ENCODE data around the gene SAP30BP.

SAP30BP gene

GRCh38 chr17:75625813-75626486 is 41.2 kb upstream of the SAP30BP start:
- H3K36me3 ChIP-seq (ENCODE audit: control insufficient read depth in 5 of 5, insufficient read depth in 5 of 5, low read length in 5 of 5), result peaks cover 0 to 72% (median 59%) of the 10 kb centered on the region in 5 donors
- H3K4me3 ChIP-seq (ENCODE audit: low read depth in 1 of 5, low read length in 5 of 5), result no peak overlapping the region
- H3K4me1 ChIP-seq (ENCODE audit: control insufficient read depth in 5 of 5, insufficient read depth in 5 of 5, low read length in 5 of 5), result no peaks in the 10 kb centered on the region
- H3K27me3 ChIP-seq (ENCODE audit: control insufficient read depth in 5 of 5, insufficient read depth in 4 of 5, low read length in 5 of 5), result no peaks in the 10 kb centered on the region
- H3K9ac ChIP-seq (ENCODE audit: low read length in 5 of 5), result no peak overlapping the region
- no peaks in the 10 kb centered on the region for H3K9me3 ChIP-seq (ENCODE audit: control insufficient read depth in 5 of 5, low read length in 5 of 5)
- no peak overlapping the region for H3K27ac ChIP-seq (ENCODE audit: low read depth, low read length)

GRCh38 chr17:75626496-75627038 is 40.6 kb upstream of the SAP30BP start:
- no peak overlapping the region for H3K27ac ChIP-seq (ENCODE audit: low read depth, low read length)
- no peaks in the 10 kb centered on the region for H3K9me3 ChIP-seq (ENCODE audit: control insufficient read depth in 5 of 5, low read length in 5 of 5)
- H3K4me3 ChIP-seq (ENCODE audit: low read depth in 1 of 5, low read length in 5 of 5), result no peak overlapping the region
- no peaks in the 10 kb centered on the region for H3K27me3 ChIP-seq (ENCODE audit: control insufficient read depth in 5 of 5, insufficient read depth in 4 of 5, low read length in 5 of 5)
- H3K4me1 ChIP-seq (ENCODE audit: control insufficient read depth in 5 of 5, insufficient read depth in 5 of 5, low read length in 5 of 5), result no peaks in the 10 kb centered on the region
- H3K36me3 ChIP-seq (ENCODE audit: control insufficient read depth in 5 of 5, insufficient read depth in 5 of 5, low read length in 5 of 5), result peaks cover 0 to 72% (median 56%) of the 10 kb centered on the region in 5 donors
- H3K9ac ChIP-seq (ENCODE audit: low read length in 5 of 5), result no peak overlapping the region

- no peaks in the 10 kb centered on the region for H3K4me1 ChIP-seq (ENCODE audit: control insufficient read depth in 5 of 5, insufficient read depth in 5 of 5, low read length in 5 of 5)
- H3K27ac ChIP-seq (ENCODE audit: low read depth, low read length), result no peak overlapping the region
- H3K27me3 ChIP-seq (ENCODE audit: control insufficient read depth in 5 of 5, insufficient read depth in 4 of 5, low read length in 5 of 5), result no peaks in the 10 kb centered on the region
- H3K36me3 ChIP-seq (ENCODE audit: control insufficient read depth in 5 of 5, insufficient read depth in 5 of 5, low read length in 5 of 5), result peaks cover 0 to 72% (median 50%) of the 10 kb centered on the region in 5 donors
- H3K4me3 ChIP-seq (ENCODE audit: low read depth in 1 of 5, low read length in 5 of 5), result no peak overlapping the region
- H3K9ac ChIP-seq (ENCODE audit: low read length in 5 of 5), result no peak overlapping the region
- H3K9me3 ChIP-seq (ENCODE audit: control insufficient read depth in 5 of 5, low read length in 5 of 5), result no peaks in the 10 kb centered on the region
Observed at GRCh38 chr17:75627094-75627493, 40.0 kb upstream of the SAP30BP start.

DNA sequence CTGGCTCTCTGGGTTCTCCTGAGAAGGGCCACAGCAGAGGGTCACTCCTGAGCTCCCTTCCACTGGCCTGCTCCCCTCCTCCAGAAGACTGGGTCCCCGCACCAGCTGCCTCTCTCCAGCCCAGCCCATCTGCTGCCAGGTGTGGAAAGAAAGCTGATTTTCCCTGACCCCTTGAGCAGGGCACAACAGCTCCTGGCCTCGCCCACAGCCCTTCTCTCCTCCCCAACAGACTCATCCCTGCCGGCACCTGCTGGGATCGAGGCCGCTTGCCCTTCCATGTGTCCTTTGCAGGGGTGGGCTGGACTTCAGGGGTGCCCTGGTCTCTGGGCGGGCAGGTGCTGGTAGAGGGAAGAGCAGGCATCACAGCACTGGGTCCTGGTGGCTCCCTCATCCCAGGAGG is 38.7 kb upstream of the SAP30BP start:
- peaks cover 0 to 65% (median 48%) of the 10 kb centered on the region in 5 donors for H3K36me3 ChIP-seq (ENCODE audit: control insufficient read depth in 5 of 5, insufficient read depth in 5 of 5, low read length in 5 of 5)
- no peaks in the 10 kb centered on the region for H3K9me3 ChIP-seq (ENCODE audit: control insufficient read depth in 5 of 5, low read length in 5 of 5)
- H3K4me1 ChIP-seq (ENCODE audit: control insufficient read depth in 5 of 5, insufficient read depth in 5 of 5, low read length in 5 of 5), result peaks cover 0 to 9% (median 8%) of the 10 kb centered on the region in 5 donors
- no peaks in the 10 kb centered on the region for H3K27me3 ChIP-seq (ENCODE audit: control insufficient read depth in 5 of 5, insufficient read depth in 4 of 5, low read length in 5 of 5)
- no peak overlapping the region for H3K9ac ChIP-seq (ENCODE audit: low read length in 5 of 5)
- H3K27ac ChIP-seq (ENCODE audit: low read depth, low read length), result no peak overlapping the region
- H3K4me3 ChIP-seq (ENCODE audit: low read depth in 1 of 5, low read length in 5 of 5), result no peak overlapping the region

GRCh38 chr17:75629157-75629556 is 38.0 kb upstream of the SAP30BP start:
- H3K27ac ChIP-seq (ENCODE audit: low read depth, low read length), result no peak overlapping the region
- no peaks in the 10 kb centered on the region for H3K27me3 ChIP-seq (ENCODE audit: control insufficient read depth in 5 of 5, insufficient read depth in 4 of 5, low read length in 5 of 5)
- no peak overlapping the region for H3K4me3 ChIP-seq (ENCODE audit: low read depth in 1 of 5, low read length in 5 of 5)
- H3K9me3 ChIP-seq (ENCODE audit: control insufficient read depth in 5 of 5, low read length in 5 of 5), result no peaks in the 10 kb centered on the region
- peaks cover 0 to 58% (median 44%) of the 10 kb centered on the region in 5 donors for H3K36me3 ChIP-seq (ENCODE audit: control insufficient read depth in 5 of 5, insufficient read depth in 5 of 5, low read length in 5 of 5)
- no peak overlapping the region for H3K9ac ChIP-seq (ENCODE audit: low read length in 5 of 5)
- H3K4me1 ChIP-seq (ENCODE audit: control insufficient read depth in 5 of 5, insufficient read depth in 5 of 5, low read length in 5 of 5), result peaks cover 2 to 16% (median 16%) of the 10 kb centered on the region in 5 donors

DNA sequence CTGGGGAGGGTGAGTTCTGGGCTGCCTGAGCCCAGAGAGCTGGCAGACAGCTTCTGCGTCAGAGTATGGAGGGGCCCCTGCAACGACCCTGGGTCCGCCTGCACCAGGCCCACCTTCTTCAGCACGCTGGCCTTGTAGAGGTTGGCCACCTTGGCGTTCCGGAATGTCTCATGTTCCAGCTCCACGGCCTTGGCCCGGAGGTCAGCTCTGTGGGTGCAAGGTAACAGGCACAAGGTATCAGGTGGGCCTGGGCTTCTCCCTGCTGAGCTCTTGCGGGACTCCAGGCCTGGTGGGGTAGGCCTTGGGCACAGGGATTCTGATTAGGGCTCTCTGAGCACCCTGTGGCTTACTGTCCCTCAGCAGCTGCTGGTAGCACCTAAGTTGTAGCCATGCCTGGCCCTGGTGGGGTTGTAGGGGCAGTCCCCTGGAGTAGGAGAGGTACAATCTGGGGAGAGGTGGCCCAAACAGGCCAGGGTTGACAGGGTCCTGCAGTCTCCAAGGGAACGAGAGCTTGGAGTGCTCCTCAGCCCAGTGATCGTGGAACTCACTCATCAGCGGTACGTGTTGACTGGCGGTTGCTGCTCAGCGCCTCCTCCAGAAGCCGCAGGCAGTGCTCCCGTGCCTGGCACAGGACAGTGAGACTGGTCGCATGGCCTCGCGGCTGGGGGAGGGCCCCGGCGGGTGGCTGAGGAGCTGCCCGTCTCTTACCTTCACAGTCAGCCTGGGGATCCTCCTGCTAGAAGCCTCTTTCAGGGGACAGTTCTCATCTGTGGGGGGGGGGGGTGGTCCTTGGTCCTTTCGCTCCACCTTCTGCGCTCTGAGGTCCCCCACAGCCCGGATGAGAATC is 36.8 kb upstream of the SAP30BP start:
- Histone ChIP-seq H3K36me3 (ENCODE audit: control insufficient read depth in 5 of 5, insufficient read depth in 5 of 5, low read length in 5 of 5) (peaks cover 0 to 46% (median 33%) of the 10 kb centered on the region in 5 donors), H3K9ac (ENCODE audit: low read length in 5 of 5) (no peak overlapping the region), H3K9me3 (ENCODE audit: control insufficient read depth in 5 of 5, low read length in 5 of 5) (no peaks in the 10 kb centered on the region), H3K4me3 (ENCODE audit: low read depth in 1 of 5, low read length in 5 of 5) (no peak overlapping the region), H3K27ac (ENCODE audit: low read depth, low read length) (no peak overlapping the region), H3K4me1 (ENCODE audit: control insufficient read depth in 5 of 5, insufficient read depth in 5 of 5, low read length in 5 of 5) (peaks cover 2 to 20% (median 19%) of the 10 kb centered on the region in 5 donors), H3K27me3 (ENCODE audit: control insufficient read depth in 5 of 5, insufficient read depth in 4 of 5, low read length in 5 of 5) (no peaks in the 10 kb centered on the region)

DNA sequence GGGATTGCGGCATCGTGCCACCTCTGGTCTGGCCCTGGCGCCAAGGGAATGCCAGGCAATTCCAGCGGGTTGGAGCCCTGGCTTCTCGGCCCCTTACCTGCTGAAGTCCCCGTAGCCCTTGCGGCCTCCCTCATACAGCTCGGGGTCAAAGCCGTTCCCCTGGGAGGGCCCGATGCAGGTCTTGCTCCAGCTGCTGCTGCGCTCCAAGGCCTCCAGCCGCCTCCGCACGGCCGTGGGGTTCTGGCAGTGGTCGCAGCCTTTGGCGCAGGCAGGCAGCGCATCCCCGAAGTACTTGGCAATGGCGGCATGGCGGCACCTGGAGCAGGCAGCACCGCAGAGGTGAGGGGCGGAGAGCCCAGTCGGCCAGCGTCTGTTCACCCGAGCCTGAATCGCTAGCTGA is 35.8 kb upstream of the SAP30BP start:
- H3K36me3 ChIP-seq (ENCODE audit: control insufficient read depth in 5 of 5, insufficient read depth in 5 of 5, low read length in 5 of 5), result peaks cover 0 to 42% (median 23%) of the 10 kb centered on the region in 5 donors
- H3K27me3 ChIP-seq (ENCODE audit: control insufficient read depth in 5 of 5, insufficient read depth in 4 of 5, low read length in 5 of 5), result no peaks in the 10 kb centered on the region
- H3K9ac ChIP-seq (ENCODE audit: low read length in 5 of 5), result no peak overlapping the region
- no peak overlapping the region for H3K27ac ChIP-seq (ENCODE audit: low read depth, low read length)
- H3K4me3 ChIP-seq (ENCODE audit: low read depth in 1 of 5, low read length in 5 of 5), result no peak overlapping the region
- peaks cover 2 to 20% (median 19%) of the 10 kb centered on the region in 5 donors for H3K4me1 ChIP-seq (ENCODE audit: control insufficient read depth in 5 of 5, insufficient read depth in 5 of 5, low read length in 5 of 5)
- no peaks in the 10 kb centered on the region for H3K9me3 ChIP-seq (ENCODE audit: control insufficient read depth in 5 of 5, low read length in 5 of 5)

DNA sequence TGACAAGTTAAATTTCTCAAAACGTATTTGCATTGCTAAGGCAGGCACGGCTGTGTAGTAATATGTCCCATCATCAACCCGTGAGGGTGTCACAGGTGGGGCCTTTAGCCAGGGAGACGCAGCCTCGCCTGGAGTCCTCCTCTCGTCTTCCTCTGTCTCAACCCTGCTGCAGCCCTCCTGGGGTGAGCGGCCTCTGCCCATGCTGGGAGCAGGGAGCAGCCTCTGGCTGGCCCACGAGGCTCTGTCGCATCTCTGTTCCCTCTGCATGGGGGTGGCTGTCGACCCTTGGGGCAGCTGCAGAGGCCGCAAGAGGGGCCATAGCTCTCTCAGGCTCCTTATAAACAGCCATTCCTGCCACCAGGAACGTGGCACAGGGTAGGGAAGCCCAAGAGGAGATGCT is 34.7 kb upstream of the SAP30BP start:
- no peaks in the 10 kb centered on the region for H3K9me3 ChIP-seq (ENCODE audit: control insufficient read depth in 5 of 5, low read length in 5 of 5)
- H3K27ac ChIP-seq (ENCODE audit: low read depth, low read length), result no peak overlapping the region
- no peaks in the 10 kb centered on the region for H3K27me3 ChIP-seq (ENCODE audit: control insufficient read depth in 5 of 5, insufficient read depth in 4 of 5, low read length in 5 of 5)
- no peak overlapping the region for H3K9ac ChIP-seq (ENCODE audit: low read length in 5 of 5)
- H3K4me1 ChIP-seq (ENCODE audit: control insufficient read depth in 5 of 5, insufficient read depth in 5 of 5, low read length in 5 of 5), result peaks cover 2 to 20% (median 19%) of the 10 kb centered on the region in 5 donors
- peaks cover 0 to 35% (median 13%) of the 10 kb centered on the region in 5 donors for H3K36me3 ChIP-seq (ENCODE audit: control insufficient read depth in 5 of 5, insufficient read depth in 5 of 5, low read length in 5 of 5)
- H3K4me3 ChIP-seq (ENCODE audit: low read depth in 1 of 5, low read length in 5 of 5), result no peak overlapping the region

- H3K27me3 ChIP-seq (ENCODE audit: control insufficient read depth in 5 of 5, insufficient read depth in 4 of 5, low read length in 5 of 5), result no peaks in the 10 kb centered on the region
- peak within 1 kb of the TSS; percentile 41 for H3K27ac ChIP-seq (ENCODE audit: low read depth, low read length)
- peaks cover 0 to 33% (median 14%) of the 10 kb centered on the region in 5 donors for H3K36me3 ChIP-seq (ENCODE audit: control insufficient read depth in 5 of 5, insufficient read depth in 5 of 5, low read length in 5 of 5)
- peaks cover 2 to 20% (median 19%) of the 10 kb centered on the region in 5 donors for H3K4me1 ChIP-seq (ENCODE audit: control insufficient read depth in 5 of 5, insufficient read depth in 5 of 5, low read length in 5 of 5)
- peak within 1 kb of the TSS in 4 of 5 donors; percentile 6 to 43 (median 17) for H3K4me3 ChIP-seq (ENCODE audit: low read depth in 1 of 5, low read length in 5 of 5)
- H3K9me3 ChIP-seq (ENCODE audit: control insufficient read depth in 5 of 5, low read length in 5 of 5), result no peaks in the 10 kb centered on the region
- H3K9ac ChIP-seq (ENCODE audit: low read length in 5 of 5), result peak within 1 kb of the TSS in 2 of 5 donors; percentile 31 to 59
Observed at GRCh38 chr17:75632863-75633485, 34.2 kb upstream of the SAP30BP start, which contains the start of gene SMIM5. TSS of gene SMIM5 (plus strand) at chr17:75633434. CDS start at chr17:75640202, 6,768 bp downstream.
